A172 (cell line): ENCODE measurements around the gene TTC39A. TPM values are rescaled to one million over a fixed set of nuclear protein-coding genes. Genes with fewer than 3 reads are reported as not detected.
"Not testable (repeated sequence)": the region's sequence is repeated elsewhere in the genome, so short reads cannot be mapped to it uniquely, and the experiment has no call there.

Source experiments
- DNase-seq: peaks from one replicate; pipeline ENCODE4 v3.0.0-alpha.2; 2015; ENCODE audit warnings: low spot score
- total RNA-seq: library from RNA; depleted of rRNA; stranded (reverse); fragments of >200 nt; shearing (Covaris generic); gene quantifications from 2 replicates; pipeline ENCODE4 v1.2.3, GENCODE V29; 2014

Gene TTC39A
- total RNA-seq, 1 experiment from 2014 or later: 5.8 TPM

DNA sequence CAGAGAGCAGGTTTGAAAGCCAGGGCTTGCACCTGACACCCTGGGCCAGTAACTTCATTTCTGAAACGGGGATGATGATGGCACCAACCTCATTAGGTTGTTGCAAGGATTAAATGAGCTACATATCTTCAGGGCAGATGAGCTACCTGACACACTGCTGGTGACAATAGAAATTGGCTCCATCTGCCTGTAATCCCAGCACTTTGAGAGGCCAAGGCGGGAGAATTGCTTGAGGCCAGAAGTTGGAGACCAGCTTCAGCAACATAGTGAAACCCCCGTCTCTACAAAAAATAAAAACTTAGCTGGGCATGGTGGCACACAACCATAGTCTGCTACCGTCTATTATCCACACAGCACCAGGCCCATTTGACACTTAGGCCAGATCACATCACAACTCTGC, 6.3 kb upstream of the TTC39A start:
- no peak for DNase-seq

GRCh38 chr1:51336004-51336403, 5.6 kb upstream of the TTC39A start:
- DNase-seq: no peak

- peak; percentile 68 for DNase-seq
Observed at GRCh38 chr1:51331206-51332100, 1.1 kb upstream of the TTC39A start.

- no peak for DNase-seq
Observed at GRCh38 chr1:51329443-51330325, 678 bp downstream of the TTC39A start.

DNA sequence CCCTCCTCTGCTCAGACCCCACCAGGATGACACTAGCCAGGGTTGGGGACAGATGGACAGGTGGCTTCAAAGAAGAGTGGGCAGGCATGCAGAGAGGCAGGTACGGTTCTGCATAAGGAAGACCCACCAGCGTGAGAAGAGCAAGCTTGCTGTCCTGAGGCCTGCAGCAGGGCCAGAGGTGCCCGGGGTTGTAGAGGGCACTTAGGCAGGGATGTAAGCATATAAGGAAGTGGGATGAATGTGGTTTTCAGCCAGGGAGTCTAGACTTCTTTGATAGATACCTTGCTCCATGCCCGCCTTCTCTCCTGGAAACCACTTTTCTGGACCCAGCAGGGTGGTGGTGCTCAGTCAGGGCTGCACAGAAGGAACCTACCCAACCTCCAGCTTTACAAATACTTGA, 1.4 kb downstream of the TTC39A start:
- DNase-seq: no peak

- no peak for DNase-seq
Observed at GRCh38 chr1:51328279-51328678, 2.1 kb downstream of the TTC39A start.

GRCh38 chr1:51327386-51327785, 3.0 kb downstream of the TTC39A start:
- DNase-seq: no peak

DNA sequence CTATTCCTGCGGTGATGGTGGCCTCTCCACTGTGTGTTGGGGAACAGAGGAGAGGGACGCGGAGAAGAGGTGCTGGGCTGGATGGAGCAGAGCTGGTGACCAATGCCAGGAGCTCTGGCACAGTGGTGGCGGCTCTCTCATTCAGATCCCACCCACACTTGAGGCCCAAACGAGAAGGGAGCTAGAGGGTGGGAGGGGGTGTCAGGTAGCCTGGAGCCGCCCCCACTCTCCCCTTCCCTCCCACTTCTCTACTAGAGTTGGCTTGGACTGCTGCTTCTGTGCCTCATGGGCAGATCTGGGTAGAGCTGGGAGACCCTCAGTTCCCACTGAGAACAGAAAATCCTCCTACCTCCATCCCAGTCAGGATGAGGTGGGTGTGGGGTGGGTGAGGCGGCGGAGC, 3.5 kb downstream of the TTC39A start:
- no peak for DNase-seq

- no peak for DNase-seq
Observed at GRCh38 chr1:51325878-51326755, 4.2 kb downstream of the TTC39A start.

- no peak for DNase-seq
Observed at GRCh38 chr1:51325391-51325790, 5.0 kb downstream of the TTC39A start.

DNA sequence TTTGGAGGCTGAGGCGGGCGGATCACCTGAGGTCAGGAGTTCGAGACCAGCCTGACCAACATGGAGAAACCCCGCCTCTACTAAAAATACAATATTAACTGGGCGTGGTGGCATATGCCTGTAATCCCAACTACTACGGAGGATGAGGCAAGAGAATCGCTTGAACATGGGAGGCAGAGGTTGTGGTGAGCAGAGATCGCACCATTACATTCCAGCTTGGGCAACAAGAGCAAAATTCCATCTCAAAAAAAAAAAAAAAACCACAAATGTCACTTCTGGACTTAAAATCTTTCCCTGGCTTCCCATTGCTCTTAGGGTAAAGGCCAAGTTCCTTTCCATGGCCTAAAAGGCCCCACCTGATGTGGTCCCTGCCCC, 5.4 kb downstream of the TTC39A start:
- DNase-seq: not testable (repeated sequence)

DNA sequence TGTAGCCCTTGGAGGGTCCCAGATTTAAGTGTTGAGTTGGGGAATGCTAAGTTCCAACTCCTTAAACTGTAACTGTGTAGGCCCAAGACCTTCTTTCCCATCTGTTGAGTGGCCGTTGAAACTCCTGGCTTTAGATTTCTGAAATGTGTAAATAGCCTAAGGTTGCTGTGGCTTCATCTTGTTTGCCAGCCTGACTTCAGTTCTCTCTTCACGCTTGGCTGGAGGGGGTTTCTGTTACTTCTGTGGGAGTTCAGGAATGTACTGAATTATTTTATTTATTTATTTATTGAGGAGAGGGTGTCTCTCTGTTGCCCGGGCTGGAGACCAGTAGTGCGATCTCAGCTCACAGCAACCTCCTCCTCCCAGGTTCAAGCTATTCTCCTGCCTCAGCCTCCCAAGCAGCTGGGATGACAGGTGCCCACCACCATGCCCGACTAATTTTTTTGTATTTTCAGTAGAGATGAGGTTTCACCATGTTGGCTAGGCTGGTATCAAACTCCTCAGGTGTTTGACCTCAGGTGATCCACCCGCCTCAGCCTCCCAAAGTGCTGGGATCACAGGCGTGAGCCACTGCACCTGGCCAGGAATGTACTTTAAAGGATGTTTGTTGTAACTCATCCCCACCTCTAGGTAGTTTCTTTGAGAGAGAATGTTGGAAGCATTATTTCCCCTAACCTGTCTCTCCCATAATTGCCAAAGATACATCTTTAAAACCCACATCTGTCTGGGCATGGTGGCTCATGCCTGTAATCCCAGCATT, 5.9 kb downstream of the TTC39A start:
- DNase-seq: no peak

DNA sequence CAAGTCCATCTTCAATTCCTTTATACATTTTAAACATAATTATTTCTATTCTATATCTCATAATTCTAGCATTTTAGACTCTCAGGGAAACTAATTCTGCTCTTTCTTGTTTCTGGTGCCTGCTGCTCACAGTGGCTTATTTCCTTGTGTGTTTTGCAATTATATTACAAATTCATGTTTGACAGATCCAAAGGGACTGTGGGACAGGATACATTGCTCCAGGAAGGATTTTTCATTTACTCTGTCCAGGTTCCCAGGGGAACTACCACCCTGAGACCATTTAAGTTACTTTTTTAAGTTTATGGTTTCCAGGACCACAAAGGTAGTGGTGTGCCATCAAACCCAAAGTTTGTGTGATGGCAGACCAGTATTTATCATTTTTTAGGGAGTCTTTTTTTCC, 6.6 kb downstream of the TTC39A start:
- DNase-seq: no peak

- no peak for DNase-seq
Observed at GRCh38 chr1:51322417-51323101, 7.8 kb downstream of the TTC39A start.

- no peak for DNase-seq
Observed at GRCh38 chr1:51321924-51322280, 8.5 kb downstream of the TTC39A start.

GRCh38 chr1:51320967-51321923, 9.1 kb downstream of the TTC39A start:
- DNase-seq: no peak

DNA sequence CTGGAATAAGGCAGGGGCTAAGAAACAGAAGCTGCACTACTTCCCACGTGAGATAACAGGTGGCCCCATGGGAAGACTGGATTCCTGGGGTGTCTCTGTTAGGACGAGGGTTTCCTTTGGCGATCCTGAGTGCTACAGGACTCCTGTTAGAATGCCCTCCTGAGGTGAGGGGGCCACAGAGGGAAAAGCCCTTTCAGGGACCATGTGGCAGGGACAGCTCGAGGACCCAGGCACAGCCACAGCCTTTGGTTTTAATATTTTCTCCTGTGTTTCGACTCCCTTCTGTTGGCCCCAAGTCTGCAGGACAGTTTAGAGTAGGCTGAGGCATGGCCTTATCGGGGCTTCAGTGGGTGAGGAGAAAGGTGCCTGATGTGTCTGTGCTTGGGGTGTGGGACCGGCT, 12.6 kb downstream of the TTC39A start:
- no peak for DNase-seq

DNA sequence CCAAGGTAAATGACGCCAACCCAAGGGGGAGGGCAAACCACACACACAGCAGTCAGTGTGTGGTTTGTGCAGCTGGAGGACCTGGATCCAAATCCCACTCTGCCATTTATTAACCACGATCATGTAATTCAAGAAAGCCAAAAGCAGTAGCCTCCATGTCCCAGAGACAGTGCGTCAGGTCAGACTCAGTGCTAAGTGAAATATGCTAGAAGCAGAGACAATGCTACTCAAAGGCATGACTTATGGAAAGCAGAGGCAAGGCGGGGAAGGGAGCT, 13.6 kb downstream of the TTC39A start:
- no peak for DNase-seq

DNA sequence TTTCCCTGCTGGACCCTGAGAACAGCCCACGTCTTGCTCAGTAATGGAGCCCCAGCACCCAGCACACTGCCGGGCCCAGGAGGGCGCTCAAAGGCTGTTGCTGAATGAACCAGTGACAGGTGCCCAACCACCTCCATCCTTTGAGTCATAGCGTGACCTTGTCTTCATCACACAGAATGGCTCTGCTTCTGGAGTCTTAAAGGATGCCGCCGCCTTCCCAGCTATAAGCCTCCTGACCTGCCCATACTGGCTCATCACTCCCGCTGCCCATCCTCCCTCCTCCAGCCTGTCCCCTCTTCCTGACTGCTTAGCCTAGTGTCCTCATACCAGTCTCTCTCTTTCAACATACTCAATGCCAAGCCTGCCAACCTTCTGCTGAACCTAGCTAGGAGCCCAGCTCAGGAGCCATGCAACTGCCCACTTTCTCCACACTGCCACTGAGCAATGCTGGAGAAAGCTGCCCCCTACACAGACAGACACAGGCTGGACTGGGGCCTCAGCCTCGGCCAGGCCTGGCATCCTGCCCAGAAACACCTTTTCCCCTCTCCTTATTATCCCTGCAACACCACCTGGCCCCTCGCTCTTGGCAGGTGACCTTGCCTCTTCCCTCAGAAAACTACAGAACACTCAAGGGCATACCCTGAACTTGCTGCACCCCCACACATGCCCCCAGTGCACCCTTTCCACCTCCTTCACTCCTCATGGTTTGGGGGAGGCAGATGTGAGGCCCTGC, 14.1 kb downstream of the TTC39A start:
- DNase-seq: no peak
